IMR-90 (cell line): ENCODE data around the gene ANKRD63. TPM values are rescaled to one million over a fixed set of nuclear protein-coding genes. Genes with fewer than 3 reads are reported as not detected.

Experiments
- ATAC-seq: fragments of 200-7000 bp; cut with Tn5 transposase; 2 replicates; pipeline ENCODE4 v1.9.1; 2020; ENCODE audit warnings: low read depth, mild to moderate bottlenecking, moderate library complexity
- BruUV-seq: library from RNA; stranded (reverse); fragments of 400-500 nt; replicated peaks from 2 replicates; lab custom pipeline; 2021; lab: Mats Ljungman, UMichigan
- CTCF ChIA-PET: fragments of 300-600 bp; formaldehyde crosslinking; extraction: SDS; loops from one replicate; lab custom pipeline; 2021; ENCODE audit warnings: antibody characterized with exemption; lab: Yijun Ruan, JAX
- POLR2A ChIA-PET: fragments of 300-600 bp; sonication (Branson Sonifier 250); formaldehyde crosslinking; loops from one replicate; lab custom pipeline; 2022; ENCODE audit warnings: antibody characterized with exemption; ENCODE audit not compliant: unreplicated experiment; lab: Charles Lee
- DNase-seq: peaks from one replicate; pipeline ENCODE4 v3.0.0; 2013
- H2AFZ ChIP-seq: replicated peaks from 2 replicates; pipeline ENCODE3; 2013; ENCODE audit warnings: low read length, mild to moderate bottlenecking; ENCODE audit not compliant: poor library complexity
- H2AK5ac ChIP-seq: 2 replicates; pipeline ENCODE4 v1.6.1; 2013; ENCODE audit warnings: low read depth, low read length, inconsistent platforms
- H2AK9ac ChIP-seq: replicated peaks from 2 replicates; pipeline ENCODE3; 2013; ENCODE audit warnings: mild to moderate bottlenecking, low read depth, low read length, moderate library complexity; ENCODE audit not compliant: poor library complexity
- H2BK120ac ChIP-seq: 2 replicates; pipeline ENCODE4 v1.6.1; 2013; ENCODE audit warnings: low read depth, low read length, inconsistent platforms
- H2BK15ac ChIP-seq: 3 replicates; pipeline ENCODE4 v1.6.1; 2013; ENCODE audit warnings: low read depth, low read length, inconsistent platforms
- H2BK20ac ChIP-seq: 2 replicates; pipeline ENCODE4 v1.6.1; 2013; ENCODE audit warnings: low read depth, mild to moderate bottlenecking, inconsistent platforms, low read length, moderate library complexity
- H2BK5ac ChIP-seq: 2 replicates; pipeline ENCODE4 v1.6.1; 2013; ENCODE audit warnings: mild to moderate bottlenecking, low read depth, low read length, inconsistent platforms; ENCODE audit not compliant: poor library complexity, severe bottlenecking
- H3K14ac ChIP-seq: replicated peaks from 2 replicates; pipeline ENCODE4 v1.6.1; 2013; ENCODE audit warnings: low read depth, low read length, inconsistent platforms
- H3K18ac ChIP-seq: 2 replicates; pipeline ENCODE4 v1.6.1; 2013; ENCODE audit warnings: low read depth, low read length, control low read depth
- H3K23ac ChIP-seq: 2 replicates; pipeline ENCODE4 v1.6.1; 2013; ENCODE audit warnings: low read depth, low read length, inconsistent platforms
- H3K27ac ChIP-seq: 2 replicates; pipeline ENCODE4 v1.5.1; 2013; ENCODE audit warnings: mild to moderate bottlenecking, control low read depth, low read length; ENCODE audit not compliant: insufficient read depth
- H3K27me3 ChIP-seq: 2 replicates; pipeline ENCODE4 v1.6.1; 2013; ENCODE audit warnings: low read length; ENCODE audit not compliant: control insufficient read depth, insufficient read depth
- H3K36me3 ChIP-seq: 2 replicates; pipeline ENCODE4 v1.6.1; 2013; ENCODE audit warnings: low read length, mixed read lengths; ENCODE audit not compliant: control insufficient read depth, insufficient read depth
- H3K4ac ChIP-seq: 2 replicates; pipeline ENCODE4 v1.6.1; 2013; ENCODE audit warnings: low read depth, low read length, inconsistent platforms
- H3K4me1 ChIP-seq: 2 replicates; pipeline ENCODE4 v1.6.1; 2013; ENCODE audit warnings: low read length, mixed read lengths; ENCODE audit not compliant: control insufficient read depth, insufficient read depth
- H3K4me2 ChIP-seq: 2 replicates; pipeline ENCODE4 v1.6.1; 2013; ENCODE audit warnings: low read depth, mild to moderate bottlenecking, control low read depth, low read length, moderate library complexity
- H3K4me3 ChIP-seq: 2 replicates; pipeline ENCODE4 v1.5.1; 2013; ENCODE audit warnings: low read depth, mild to moderate bottlenecking, control low read depth, low read length, moderate library complexity; ENCODE audit not compliant: insufficient read depth
- H3K56ac ChIP-seq: 2 replicates; pipeline ENCODE4 v1.6.1; 2013; ENCODE audit warnings: low read length, inconsistent platforms; ENCODE audit not compliant: insufficient read depth; ENCODE audit errors: extremely low read depth
- H3K79me1 ChIP-seq, 2 experiments: 2 replicates each; pipeline ENCODE4 v1.6.1; 2013; ENCODE audit warnings: low read length in 2 of 2, inconsistent platforms in 1 of 2, low read depth in 1 of 2
- H3K9ac ChIP-seq: 2 replicates; pipeline ENCODE4 v1.6.1; 2013; ENCODE audit warnings: low read depth, low read length, control low read depth
- H3K9me1 ChIP-seq: 2 replicates; pipeline ENCODE4 v1.6.1; 2013; ENCODE audit warnings: low read length, inconsistent platforms; ENCODE audit not compliant: insufficient read depth
- H3K9me3 ChIP-seq: 2 replicates; pipeline ENCODE4 v1.6.1; 2013; ENCODE audit warnings: low read length; ENCODE audit not compliant: control insufficient read depth, insufficient read depth
- H4K20me1 ChIP-seq: 2 replicates; pipeline ENCODE4 v1.6.1; 2013; ENCODE audit warnings: low read length, inconsistent platforms; ENCODE audit not compliant: insufficient read depth
- H4K5ac ChIP-seq: 2 replicates; pipeline ENCODE4 v1.6.1; 2013; ENCODE audit warnings: mild to moderate bottlenecking, low read depth, low read length, control low read depth
- H4K8ac ChIP-seq, 2 experiments: 2 replicates each; pipeline ENCODE4 v1.6.1; 2013; ENCODE audit warnings: low read depth in 2 of 2, low read length in 2 of 2, control low read depth in 1 of 2, inconsistent platforms in 1 of 2
- H4K91ac ChIP-seq: 2 replicates; pipeline ENCODE4 v1.6.1; 2013; ENCODE audit warnings: low read depth, low read length, inconsistent platforms; ENCODE audit not compliant: insufficient read depth
- CEBPB ChIP-seq: IDR thresholded peaks from 2 replicates; pipeline ENCODE4 v1.6.1; 2012; ENCODE audit warnings: low read depth, low read length, improper control_type of control experiment
- CHD1 ChIP-seq: IDR thresholded peaks from 2 replicates; pipeline ENCODE4 v1.6.1; 2012; ENCODE audit warnings: low read depth, low read length, improper control_type of control experiment
- MAZ ChIP-seq: IDR thresholded peaks from 2 replicates; pipeline ENCODE4 v1.6.1; 2012; ENCODE audit warnings: low read depth, mild to moderate bottlenecking, low read length, improper control_type of control experiment, moderate library complexity, borderline replicate concordance
- MXI1 ChIP-seq: IDR thresholded peaks from 2 replicates; pipeline ENCODE4 v1.6.1; 2012; ENCODE audit warnings: low read depth, mild to moderate bottlenecking, low read length, moderate library complexity, borderline replicate concordance
- POLR2A ChIP-seq: IDR thresholded peaks from 2 replicates; pipeline ENCODE4 v1.6.1; 2012; ENCODE audit warnings: mild to moderate bottlenecking, low read depth, low read length
- RCOR1 ChIP-seq: IDR thresholded peaks from 2 replicates; pipeline ENCODE4 v1.6.1; 2012; ENCODE audit warnings: mild to moderate bottlenecking, low read length, improper control_type of control experiment; ENCODE audit not compliant: insufficient replicate concordance
- WGBS, 2 experiments: methylation state at CpG; one replicate each; pipeline versions ENCODE4 v1.1.5 to v1.1.7; 2013; ENCODE audit warnings: missing lambda C conversion rate in 2 of 2; ENCODE audit not compliant: insufficient read length in 1 of 2; ENCODE audit errors: extremely low coverage in 2 of 2; 5-methylcytosine and 5-hydroxymethylcytosine counted together
- dilution Hi-C: fragments of 300-500 bp; cut with HindIII; formaldehyde crosslinking; loops from one replicate; pipeline ENCODE4 v1.14.3; 2018; ENCODE audit warnings: low sequenced_read_pairs; ENCODE audit not compliant: unreplicated experiment
- in situ Hi-C: fragments of 300-500 bp; cut with MboI; formaldehyde crosslinking; loops from 3 replicates; pipeline ENCODE4 v1.14.3; 2019; ENCODE audit warnings: low sequenced_read_pairs, inconsistent platforms, mixed read lengths
- intact Hi-C: fragments of 100-400 bp; cut with micrococcal nuclease; formaldehyde crosslinking; loops from 2 replicates; pipeline ENCODE4 v1.10.0; 2022
- polyA plus RNA-seq, 3 experiments: library from polyadenylated mRNA; depleted of rRNA; stranded (reverse); fragments of >200 nt; gene quantifications; 2 replicates each; pipeline ENCODE4 v1.2.3, GENCODE V29; 2012; ENCODE audit warnings: low replicate concordance in 1 of 3
- total RNA-seq: library from RNA; depleted of rRNA; stranded (reverse); fragments of >200 nt; gene quantifications from 2 replicates; pipeline ENCODE4 v1.2.3, GENCODE V29; 2012
- TF ChIP-seq, protein P1 (sequence below): fragments of 150-350 bp; IDR thresholded peaks from 2 replicates; pipeline ENCODE4 v1.6.1; 2016; ENCODE audit warnings: low read depth, mild to moderate bottlenecking, low read length, moderate library complexity, borderline replicate concordance

ANKRD63 gene
- total and polyA plus RNA-seq, 2 of the 4 experiments (the other 2 are of a cell fraction): not detected

DNA sequence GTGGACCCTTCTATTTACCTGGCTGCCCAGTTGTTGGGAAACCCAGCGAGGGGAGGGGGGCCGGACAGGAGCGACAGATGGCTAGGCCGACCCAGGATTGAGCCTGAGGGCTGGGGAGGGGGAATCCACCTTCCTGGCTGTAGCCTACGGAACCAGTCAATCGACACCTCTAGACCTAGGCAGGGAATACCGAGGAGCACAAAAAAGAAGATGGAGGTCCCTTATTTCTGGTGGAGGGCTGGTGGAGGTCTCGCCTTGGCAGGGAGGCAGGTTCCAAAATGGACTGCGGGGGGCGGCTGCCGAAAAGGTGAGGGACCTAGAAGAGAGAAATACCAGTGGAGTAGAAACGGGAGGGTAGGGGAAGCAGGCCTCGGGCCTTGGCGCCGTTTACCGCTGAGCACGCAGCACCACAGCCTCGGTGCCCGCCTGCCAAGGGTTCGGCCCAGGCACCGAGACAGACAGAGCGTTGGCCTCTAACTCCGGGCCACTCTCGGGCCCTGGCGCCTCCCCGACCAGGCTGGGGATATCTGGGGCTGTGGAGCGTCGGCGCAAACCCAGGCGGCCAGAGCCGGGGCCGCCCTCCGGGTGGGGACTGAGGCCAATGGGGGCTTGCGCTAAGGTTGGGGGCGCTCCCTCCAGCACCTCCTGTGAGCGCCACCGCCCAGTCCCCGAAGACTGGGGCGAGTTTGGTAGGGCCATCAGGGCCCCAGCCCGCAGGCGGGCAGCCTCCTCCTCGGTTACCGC is 1.6 kb downstream of the ANKRD63 start:
- Histone ChIP-seq H3K56ac (no peak overlapping the region), H4K91ac (no peak overlapping the region), H2BK15ac (no peak overlapping the region), H3K36me3 (no peaks in the 10 kb centered on the region), H3K4me3 (no peak overlapping the region), H3K4ac (no peak overlapping the region), H4K8ac (no peak overlapping the region), H2AFZ (peak overlapping the region; percentile 86), H3K9me3 (no peaks in the 10 kb centered on the region), H2AK5ac (no peak overlapping the region), H3K27ac (no peak overlapping the region), H3K79me1 (no peaks in the 10 kb centered on the region), H3K9ac (no peak overlapping the region), H2BK5ac (no peak overlapping the region), H3K27me3 (peaks cover 72% of the 10 kb centered on the region), H3K23ac (no peak overlapping the region), H3K9me1 (no peaks in the 10 kb centered on the region), H4K5ac (no peak overlapping the region), H4K20me1 (no peaks in the 10 kb centered on the region), H3K4me1 (peaks cover 7% of the 10 kb centered on the region), H3K18ac (no peak overlapping the region), H2BK120ac (no peak overlapping the region), H2AK9ac (no peak overlapping the region), H3K14ac (no peak overlapping the region), H2BK20ac (no peak overlapping the region), H3K4me2 (no peak overlapping the region)
- dilution Hi-C loops: no loop called here
- no TSS peak for BruUV-seq
- in situ Hi-C loops: no loop called here
- ChIA-PET POLR2A (no interaction called here), CTCF (no interaction called here)
- WGBS, 2 experiments: 37% methylated on average over 30 of the region's 43 CpGs; no CpG with 5 or more reads in 1 of the 2 experiments
- TF ChIP-seq, protein P1, sequence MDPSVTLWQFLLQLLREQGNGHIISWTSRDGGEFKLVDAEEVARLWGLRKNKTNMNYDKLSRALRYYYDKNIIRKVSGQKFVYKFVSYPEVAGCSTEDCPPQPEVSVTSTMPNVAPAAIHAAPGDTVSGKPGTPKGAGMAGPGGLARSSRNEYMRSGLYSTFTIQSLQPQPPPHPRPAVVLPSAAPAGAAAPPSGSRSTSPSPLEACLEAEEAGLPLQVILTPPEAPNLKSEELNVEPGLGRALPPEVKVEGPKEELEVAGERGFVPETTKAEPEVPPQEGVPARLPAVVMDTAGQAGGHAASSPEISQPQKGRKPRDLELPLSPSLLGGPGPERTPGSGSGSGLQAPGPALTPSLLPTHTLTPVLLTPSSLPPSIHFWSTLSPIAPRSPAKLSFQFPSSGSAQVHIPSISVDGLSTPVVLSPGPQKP: no peak
- no peak for TF ChIP-seq MXI1
- TF ChIP-seq CEBPB: no peak
- TF ChIP-seq RCOR1: no peak
- TF ChIP-seq CHD1: no peak
- TF ChIP-seq POLR2A: no peak
- TF ChIP-seq MAZ: no peak
- ATAC-seq (no peak), DNase-seq (no peak)
- intact Hi-C loops: no loop called here
